GM12873 (cell line): ENCODE results near the gene PARP9.

Experiments used
- TF ChIP-seq, protein P1 (sequence below): IDR thresholded peaks from 2 replicates; pipeline ENCODE4 v1.5.1; 2012; ENCODE audit warnings: low read depth, mild to moderate bottlenecking, moderate library complexity, low read length, control low read depth; ENCODE audit not compliant: insufficient read depth; ENCODE audit errors: missing control alignments

Gene PARP9

DNA sequence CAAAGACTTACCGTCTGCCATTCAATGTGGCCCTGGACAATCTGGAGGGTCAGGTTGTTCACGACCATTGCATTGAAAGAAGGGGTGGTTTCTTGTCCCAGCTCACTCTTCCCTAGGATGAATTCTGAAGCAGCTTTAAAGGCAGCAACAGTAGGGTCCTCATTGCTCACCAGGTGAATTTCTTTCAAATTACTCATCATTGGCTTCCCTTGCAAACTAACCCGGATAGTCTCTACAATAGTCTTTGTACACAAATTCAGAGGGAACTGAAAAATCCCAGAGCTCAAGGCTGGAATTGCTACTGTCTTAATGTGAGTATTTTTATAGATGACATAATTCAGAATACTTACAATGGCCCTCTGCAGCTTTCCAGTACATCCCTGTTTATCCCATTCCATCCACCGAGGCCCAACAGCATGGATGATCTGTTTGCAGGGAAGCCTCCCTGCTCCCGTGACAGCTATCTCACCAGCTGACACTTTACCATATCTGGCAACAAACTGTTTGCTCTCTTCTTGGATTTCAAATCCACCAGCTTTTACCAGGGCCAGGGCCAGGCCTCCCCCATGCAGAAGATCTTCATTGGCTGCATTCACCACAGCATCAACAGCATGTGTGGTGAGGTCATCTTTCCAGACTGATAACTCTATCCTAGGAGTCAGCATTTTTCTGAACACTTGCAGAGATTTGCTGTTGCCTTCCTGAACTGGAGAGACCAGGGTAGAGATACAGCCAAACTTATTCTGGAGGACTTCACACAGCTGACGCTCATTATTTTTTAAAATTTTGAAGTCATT lies 8.6 kb downstream of the PARP9 start:
- TF ChIP-seq, protein P1, sequence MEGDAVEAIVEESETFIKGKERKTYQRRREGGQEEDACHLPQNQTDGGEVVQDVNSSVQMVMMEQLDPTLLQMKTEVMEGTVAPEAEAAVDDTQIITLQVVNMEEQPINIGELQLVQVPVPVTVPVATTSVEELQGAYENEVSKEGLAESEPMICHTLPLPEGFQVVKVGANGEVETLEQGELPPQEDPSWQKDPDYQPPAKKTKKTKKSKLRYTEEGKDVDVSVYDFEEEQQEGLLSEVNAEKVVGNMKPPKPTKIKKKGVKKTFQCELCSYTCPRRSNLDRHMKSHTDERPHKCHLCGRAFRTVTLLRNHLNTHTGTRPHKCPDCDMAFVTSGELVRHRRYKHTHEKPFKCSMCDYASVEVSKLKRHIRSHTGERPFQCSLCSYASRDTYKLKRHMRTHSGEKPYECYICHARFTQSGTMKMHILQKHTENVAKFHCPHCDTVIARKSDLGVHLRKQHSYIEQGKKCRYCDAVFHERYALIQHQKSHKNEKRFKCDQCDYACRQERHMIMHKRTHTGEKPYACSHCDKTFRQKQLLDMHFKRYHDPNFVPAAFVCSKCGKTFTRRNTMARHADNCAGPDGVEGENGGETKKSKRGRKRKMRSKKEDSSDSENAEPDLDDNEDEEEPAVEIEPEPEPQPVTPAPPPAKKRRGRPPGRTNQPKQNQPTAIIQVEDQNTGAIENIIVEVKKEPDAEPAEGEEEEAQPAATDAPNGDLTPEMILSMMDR, result no peak

DNA sequence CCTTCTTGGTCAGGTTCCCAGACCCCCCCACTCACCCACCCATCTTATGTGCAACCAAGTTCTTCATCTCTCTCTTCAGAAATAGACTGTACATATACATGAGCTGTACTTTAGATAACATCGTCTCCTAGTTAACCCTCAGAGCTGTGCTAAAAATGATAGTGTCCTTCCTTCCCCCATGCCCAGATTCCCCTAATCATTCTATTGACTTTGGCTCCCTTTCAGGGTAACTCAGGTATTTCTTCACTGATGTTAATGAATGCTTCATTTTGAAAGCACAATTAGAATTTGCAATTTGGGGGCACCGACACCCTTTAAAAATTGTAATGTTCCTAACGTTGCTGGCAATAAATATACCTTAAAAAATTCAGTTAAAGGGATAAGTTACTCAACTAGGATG lies 10.9 kb downstream of the PARP9 start:
- TF ChIP-seq, protein P1, result no peak

DNA sequence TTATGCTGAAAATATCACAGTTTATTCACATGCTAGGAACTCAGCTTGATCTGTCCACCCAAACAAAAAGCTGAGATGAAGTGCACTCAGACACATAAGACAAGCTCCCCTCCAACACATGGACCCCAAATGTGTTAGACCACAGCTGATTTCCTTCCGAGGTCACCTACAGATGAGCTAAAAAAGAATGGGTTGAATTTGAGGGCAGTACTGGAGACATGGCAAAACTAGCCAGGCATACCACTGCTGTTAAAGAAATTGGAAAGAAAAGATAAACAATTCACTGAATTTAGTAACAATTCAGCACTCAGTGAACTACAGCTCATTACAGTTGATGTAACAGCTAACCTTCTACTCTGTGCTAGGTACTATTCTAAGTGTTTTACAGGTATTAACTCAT lies 15.5 kb downstream of the PARP9 start:
- TF ChIP-seq, protein P1, result no peak

DNA sequence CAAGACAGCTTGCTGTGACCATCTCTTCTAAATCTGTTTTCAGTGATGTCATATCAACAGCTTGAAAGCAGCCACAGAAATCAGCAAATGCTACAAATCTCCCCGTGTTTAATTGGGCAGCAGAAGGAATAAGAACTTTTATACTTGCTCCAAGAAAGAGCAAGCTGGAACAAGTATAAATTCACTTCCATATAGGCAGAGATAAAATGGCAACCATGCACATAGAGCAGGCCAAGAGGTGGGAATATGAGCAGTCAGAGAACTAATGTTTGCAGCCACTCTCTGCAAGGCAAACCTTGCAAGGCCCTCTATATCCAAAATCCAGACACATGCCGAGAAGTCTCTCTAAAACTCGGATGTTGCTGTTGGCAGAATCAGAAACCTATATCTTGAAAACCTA lies 16.0 kb downstream of the PARP9 start:
- TF ChIP-seq, protein P1, result no peak

DNA sequence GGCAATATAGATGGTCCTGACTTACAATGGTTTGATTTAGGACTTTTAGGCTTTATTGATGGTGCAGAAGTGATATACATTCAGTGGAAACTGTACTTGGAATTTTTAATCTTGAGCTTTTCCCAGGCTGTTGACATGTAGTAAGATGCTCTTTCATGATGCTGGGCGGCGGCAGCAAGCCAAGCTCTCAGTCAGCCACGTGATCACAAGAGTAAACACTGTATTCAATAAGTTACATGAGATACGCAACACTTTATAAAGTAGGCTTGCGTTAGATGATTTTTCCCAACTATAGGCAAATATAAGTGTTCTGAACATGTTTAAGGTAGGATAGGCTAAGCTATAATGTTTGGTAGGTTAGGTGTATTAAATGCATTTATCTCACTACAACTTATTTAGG lies 17.9 kb downstream of the PARP9 start:
- TF ChIP-seq, protein P1, result no peak

DNA sequence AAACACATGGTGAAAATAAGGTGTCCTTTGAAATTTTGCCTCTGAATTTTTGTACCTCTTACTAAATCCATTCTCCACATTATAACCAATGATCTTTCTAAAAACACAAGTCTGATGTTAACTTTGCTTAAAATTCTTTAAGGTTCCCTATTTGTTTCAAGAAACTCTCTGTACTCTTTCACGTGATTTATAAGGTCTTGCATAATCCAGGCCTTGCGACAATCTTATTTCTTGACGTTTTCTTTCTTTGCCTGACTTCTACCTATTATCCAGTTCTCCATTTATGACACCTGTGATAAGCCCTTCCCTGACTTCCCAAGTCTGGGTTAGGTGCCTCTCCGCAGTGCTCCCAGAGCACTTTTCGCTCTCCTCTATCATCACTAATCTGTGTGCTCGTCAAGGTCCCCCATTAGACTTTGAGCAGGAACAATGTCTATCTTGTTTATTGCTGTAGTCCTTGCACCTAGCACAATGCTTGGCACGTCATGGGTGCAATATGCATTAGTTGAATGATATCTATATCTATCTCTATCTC lies 25.1 kb downstream of the PARP9 start:
- TF ChIP-seq, protein P1, result no peak

DNA sequence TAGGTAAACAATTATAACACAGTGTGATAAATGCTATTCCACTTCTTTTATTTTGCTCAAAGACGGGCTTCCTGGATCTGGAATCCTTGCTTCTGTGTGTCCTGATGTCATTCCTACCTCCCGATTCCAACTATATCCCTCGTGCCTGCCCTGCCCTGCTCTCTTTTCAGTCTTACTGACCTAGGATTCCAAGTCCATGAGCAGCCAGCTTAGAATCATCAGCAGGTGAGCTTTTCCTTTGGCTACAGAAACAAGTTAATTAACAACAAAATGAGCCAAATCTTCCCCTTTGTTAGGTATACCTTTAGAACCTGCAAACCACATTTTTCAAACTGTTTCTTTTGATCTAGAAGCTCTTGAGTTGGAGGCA lies 27.5 kb downstream of the PARP9 start:
- TF ChIP-seq, protein P1, result no peak
